GM12875 (cell line): Measurements from ENCODE around the gene DNAJC4.

Source experiments
- H3K4me3 ChIP-seq: one replicate; pipeline ENCODE4 v1.5.1; 2011; ENCODE audit warnings: low read depth, low read length, control low read depth
- CTCF ChIP-seq: IDR thresholded peaks from 2 replicates; pipeline ENCODE4 v1.5.1; 2011; ENCODE audit warnings: low read depth, mild to moderate bottlenecking, control low read depth, inconsistent platforms, low read length, moderate library complexity, borderline replicate concordance; ENCODE audit not compliant: insufficient read depth

DNAJC4 gene

GRCh38 chr11:64275841-64276240 is 45.5 kb downstream of the DNAJC4 start:
- TF ChIP-seq CTCF, result no peak
- H3K4me3 ChIP-seq, result no peak overlapping the region

GRCh38 chr11:64276653-64277431 is 46.5 kb downstream of the DNAJC4 start:
- TF ChIP-seq CTCF, result no peak
- no peak overlapping the region for H3K4me3 ChIP-seq

GRCh38 chr11:64278576-64279190 is 48.3 kb downstream of the DNAJC4 start:
- no peak overlapping the region for H3K4me3 ChIP-seq
- TF ChIP-seq CTCF, result no peak

- TF ChIP-seq CTCF, result no peak
- H3K4me3 ChIP-seq, result no peak overlapping the region
Measured at GRCh38 chr11:64281957-64282770, 51.8 kb downstream of the DNAJC4 start.

GRCh38 chr11:64283092-64283491 is 52.7 kb downstream of the DNAJC4 start:
- TF ChIP-seq CTCF, result no peak
- H3K4me3 ChIP-seq, result no peak overlapping the region
